Measurements from ENCODE around the gene TNFRSF1A.
"Not testable (repeated sequence)": the region's sequence is repeated elsewhere in the genome, so short reads cannot be mapped to it uniquely, and the experiment has no call there.

The TNFRSF1A gene

DNA sequence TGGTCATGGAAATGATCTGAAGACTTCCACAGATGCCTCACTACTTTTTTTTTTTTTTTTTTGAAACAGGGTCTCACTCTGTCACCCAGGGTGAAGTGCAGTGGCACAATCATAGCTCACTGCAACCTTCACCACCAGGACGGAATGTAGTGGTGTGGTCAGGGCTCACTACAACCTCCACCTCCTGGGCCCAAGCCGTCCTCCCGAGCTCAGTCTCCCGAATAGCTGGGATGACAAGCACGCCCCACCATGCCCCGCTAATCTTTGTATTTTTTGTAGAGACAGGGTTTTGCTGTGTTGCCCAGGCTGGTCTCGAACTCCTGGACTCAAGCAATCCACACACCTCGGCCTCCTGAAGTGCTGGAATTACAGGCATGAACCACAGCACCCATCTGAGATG lies 3.3 kb downstream of the TNFRSF1A start:
- H3K4me3 ChIP-seq (ENCODE audit: low read depth, low read length), result not testable (repeated sequence)

DNA sequence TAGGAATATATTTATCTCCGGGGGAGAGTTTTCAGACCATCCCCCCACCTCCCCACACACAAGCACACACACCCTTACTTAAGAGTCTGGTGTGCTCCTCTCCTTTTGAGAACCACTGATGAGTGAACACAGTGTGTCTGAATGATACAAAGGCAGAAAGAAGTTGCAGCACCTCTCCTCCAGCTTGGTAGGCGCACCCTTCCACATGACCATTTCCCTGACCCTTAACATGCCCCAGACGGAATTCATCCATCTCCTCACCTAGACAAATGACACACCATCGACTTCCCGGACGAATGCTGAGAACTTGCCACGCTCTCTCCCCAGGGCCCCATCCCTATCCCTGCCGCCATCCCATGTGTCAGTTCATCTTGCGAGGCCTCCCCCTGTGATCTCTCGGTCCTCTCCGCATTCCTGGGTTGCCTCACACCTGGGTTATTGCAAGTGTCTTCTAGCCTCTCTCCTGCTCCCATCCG lies 3.9 kb downstream of the TNFRSF1A start:
- no peak overlapping the region for H3K4me3 ChIP-seq (ENCODE audit: low read depth, low read length)

- no peak overlapping the region for H3K4me3 ChIP-seq (ENCODE audit: low read depth, low read length)
Measured at GRCh38 chr12:6336889-6337853, 4.7 kb downstream of the TNFRSF1A start.

- H3K4me3 ChIP-seq (ENCODE audit: low read depth, low read length), result peak overlapping the region; percentile 34
Measured at GRCh38 chr12:6336079-6336888, 5.6 kb downstream of the TNFRSF1A start.

DNA sequence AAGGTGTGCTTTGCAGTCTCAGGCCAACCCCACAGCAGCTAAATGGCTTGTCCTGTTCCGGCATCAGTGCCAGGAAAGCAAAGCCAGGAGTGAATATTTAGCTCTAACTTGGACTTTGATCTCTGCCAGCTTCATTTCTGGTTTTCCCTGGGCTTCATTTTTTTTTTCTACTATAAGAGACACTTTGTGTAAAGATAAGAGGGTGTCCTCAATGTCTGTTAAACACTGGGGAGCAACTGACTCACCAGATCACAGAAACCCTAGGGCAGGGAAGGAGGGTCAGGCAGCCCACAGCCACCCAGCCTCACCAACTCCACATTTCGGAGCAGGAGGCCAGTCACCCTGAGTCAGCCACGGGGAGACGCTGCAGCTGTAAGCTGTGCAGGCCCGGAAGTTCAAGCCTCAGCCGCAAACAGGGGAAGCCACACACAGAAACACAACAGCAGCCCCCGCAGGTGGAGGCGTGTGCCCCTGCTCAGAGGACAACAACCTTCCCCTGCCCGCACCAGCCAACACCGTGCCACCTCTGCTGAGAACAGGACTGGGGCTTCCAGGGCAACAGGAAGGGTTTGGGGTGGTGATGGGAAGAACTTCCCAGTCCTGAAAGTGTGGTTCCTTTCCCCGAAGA lies 6.3 kb downstream of the TNFRSF1A start:
- H3K4me3 ChIP-seq (ENCODE audit: low read depth, low read length), result no peak overlapping the region

- H3K4me3 ChIP-seq (ENCODE audit: low read depth, low read length), result no peak overlapping the region
Measured at GRCh38 chr12:6334940-6335450, 6.9 kb downstream of the TNFRSF1A start.

GRCh38 chr12:6334359-6334758 lies 7.5 kb downstream of the TNFRSF1A start:
- H3K4me3 ChIP-seq (ENCODE audit: low read depth, low read length), result no peak overlapping the region

DNA sequence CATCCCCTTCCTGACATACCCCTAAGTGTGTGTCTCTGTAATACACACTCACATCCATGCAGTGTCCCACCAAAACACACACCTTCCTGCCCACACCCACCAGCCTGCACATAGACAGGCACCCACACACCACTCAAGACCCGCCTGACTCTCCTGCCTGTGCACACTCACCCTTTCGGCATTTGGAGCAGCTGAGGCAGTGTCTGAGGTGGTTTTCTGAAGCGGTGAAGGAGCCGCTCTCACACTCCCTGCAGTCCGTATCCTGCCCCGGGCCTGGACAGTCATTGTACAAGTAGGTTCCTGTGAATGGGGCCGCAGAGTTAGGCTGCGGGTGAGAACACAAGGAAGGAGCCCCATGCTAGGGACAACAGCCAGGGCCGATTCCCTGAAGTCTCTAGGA lies 8.3 kb downstream of the TNFRSF1A start:
- H3K4me3 ChIP-seq (ENCODE audit: low read depth, low read length), result no peak overlapping the region

GRCh38 chr12:6333029-6333428 lies 8.8 kb downstream of the TNFRSF1A start:
- no peak overlapping the region for H3K4me3 ChIP-seq (ENCODE audit: low read depth, low read length)

- no peak overlapping the region for H3K4me3 ChIP-seq (ENCODE audit: low read depth, low read length)
Measured at GRCh38 chr12:6332459-6332858, 9.4 kb downstream of the TNFRSF1A start.

DNA sequence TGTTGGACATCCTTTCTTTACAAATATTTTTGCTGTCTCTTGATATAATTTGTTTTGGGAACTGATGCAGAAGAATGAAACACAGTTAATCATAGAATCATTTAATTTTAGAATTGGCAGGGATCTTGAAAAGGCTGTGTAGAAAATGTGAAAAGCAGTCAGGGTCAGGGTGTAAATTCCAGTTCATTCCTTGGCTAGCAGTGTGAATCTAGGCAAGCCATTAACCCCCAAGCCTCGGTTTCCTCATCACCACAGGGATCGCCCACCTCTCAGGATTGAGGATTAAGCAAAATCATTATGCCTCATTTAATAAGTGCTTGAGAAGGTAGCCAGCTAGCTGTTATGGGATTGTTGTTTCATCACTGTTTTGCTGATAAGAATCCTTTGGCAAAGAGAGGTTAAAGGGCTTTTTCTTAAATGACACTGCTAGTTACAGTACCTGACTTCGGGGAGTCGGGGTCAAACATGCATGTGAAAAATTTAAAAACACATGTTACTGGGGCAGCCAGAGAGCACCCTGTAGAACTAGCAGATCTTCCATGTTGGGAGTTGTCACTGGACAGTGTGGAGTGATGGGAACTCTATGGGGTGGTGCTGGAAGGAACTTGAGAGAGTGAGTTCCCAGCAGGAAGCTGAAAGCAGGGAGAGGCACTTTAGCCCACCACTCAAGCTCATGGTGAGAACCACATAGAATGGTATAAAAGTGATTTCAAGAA lies 10.7 kb downstream of the TNFRSF1A start:
- H3K4me3 ChIP-seq (ENCODE audit: low read depth, low read length), result no peak overlapping the region

GRCh38 chr12:6330192-6330591 lies 11.7 kb downstream of the TNFRSF1A start:
- H3K4me3 ChIP-seq (ENCODE audit: low read depth, low read length), result no peak overlapping the region

- no peak overlapping the region for H3K4me3 ChIP-seq (ENCODE audit: low read depth, low read length)
Measured at GRCh38 chr12:6329703-6330064, 12.2 kb downstream of the TNFRSF1A start.

- no peak overlapping the region for H3K4me3 ChIP-seq (ENCODE audit: low read depth, low read length)
Measured at GRCh38 chr12:6328945-6329702, 12.8 kb downstream of the TNFRSF1A start.

DNA sequence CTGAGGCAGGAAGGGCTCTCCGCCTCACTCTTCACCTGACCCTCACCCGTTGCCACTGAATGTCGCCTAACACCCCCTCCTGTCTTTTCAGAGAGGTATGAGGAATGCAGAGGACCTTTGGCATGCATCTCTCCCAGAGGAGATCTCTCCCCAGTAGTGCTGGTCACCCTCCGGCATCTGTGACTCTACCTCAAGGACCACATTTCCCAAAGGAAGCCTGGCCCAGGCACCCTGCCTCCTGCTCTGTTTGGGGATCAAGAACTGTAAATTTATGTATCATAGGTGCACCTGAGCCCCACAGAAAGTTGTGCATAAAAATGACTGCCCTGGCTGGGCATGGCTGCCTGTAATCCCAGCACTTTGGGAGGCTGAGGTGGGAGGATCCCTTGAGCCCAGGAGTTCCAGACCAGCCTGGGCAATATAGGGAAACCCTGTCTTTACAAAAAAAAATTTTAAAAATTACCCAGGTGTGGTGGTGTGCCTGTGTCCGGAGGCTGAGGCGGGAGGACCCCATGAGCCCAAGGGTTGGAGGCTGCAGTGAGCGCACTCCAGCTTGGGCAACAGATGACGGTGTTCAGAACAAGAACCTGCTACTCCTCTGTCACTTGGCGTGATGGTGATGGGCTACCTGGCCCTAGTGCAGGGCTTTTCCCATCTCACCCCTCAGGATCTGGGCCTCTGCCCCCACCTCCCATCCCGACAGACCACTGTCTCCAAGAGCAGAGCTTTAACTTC lies 13.7 kb downstream of the TNFRSF1A start:
- no peak overlapping the region for H3K4me3 ChIP-seq (ENCODE audit: low read depth, low read length)

- H3K4me3 ChIP-seq (ENCODE audit: low read depth, low read length), result no peak overlapping the region
Measured at GRCh38 chr12:6327229-6328041, 14.4 kb downstream of the TNFRSF1A start.

DNA sequence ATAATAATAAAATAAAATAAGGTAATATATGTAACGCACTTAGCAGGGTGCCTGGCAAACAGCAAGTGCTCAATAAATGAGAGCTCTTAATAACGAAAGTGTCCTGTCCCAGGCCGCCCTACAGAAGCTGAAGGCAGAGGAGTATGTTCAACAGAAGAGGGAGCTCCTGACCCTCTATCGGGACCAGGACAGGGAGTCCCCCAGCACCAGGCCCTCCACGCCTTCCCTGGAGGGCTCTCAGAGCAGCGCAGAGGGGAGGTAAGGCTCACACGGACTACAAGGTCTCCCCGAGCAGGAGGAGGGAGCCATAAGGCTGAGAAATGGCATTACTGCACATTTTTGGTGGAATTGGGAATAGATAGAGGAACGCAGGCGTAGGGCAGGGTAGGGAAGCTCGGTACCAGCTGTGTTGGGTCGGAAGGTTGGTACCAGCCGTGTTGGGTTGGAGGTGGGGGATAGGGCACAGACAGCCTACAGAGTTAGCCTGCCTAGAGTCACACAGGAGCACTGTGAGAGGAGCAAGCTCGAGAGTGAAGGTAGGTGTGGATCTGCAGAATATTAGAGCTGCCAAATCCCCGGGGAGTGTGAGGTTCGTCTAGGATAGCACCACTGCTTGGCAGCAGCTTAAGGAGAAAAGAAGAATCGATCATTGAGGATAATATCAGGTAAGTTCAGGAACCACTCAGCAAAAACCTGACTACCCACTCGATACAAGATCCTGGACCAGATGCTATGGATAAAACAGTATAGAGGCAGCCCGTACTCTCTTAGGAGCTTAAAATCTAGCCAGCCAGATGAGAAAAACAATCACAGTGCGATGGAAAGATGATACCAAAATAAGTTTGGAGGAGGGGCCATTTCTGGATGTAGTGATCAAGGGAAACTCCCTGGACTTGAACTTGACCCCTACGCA lies 15.3 kb downstream of the TNFRSF1A start:
- no peak overlapping the region for H3K4me3 ChIP-seq (ENCODE audit: low read depth, low read length)

Data from iPS-11a (cell line).